PC-9 (cell line): ENCODE results near the gene PIGM. TPM values are rescaled to one million over a fixed set of nuclear protein-coding genes. Genes with fewer than 3 reads are reported as not detected.

Experiments used
- BruUV-seq: library from RNA; stranded (reverse); fragments of 400-500 nt; replicated peaks from 2 replicates; lab custom pipeline; 2021; lab: Mats Ljungman, UMichigan
- CTCF ChIA-PET: fragments of 300-600 bp; sonication (Branson Sonifier 250); formaldehyde crosslinking; loops from one replicate; lab custom pipeline; 2022; ENCODE audit warnings: antibody characterized with exemption; lab: Charles Lee
- POLR2A ChIA-PET: fragments of 300-600 bp; sonication (Branson Sonifier 250); formaldehyde crosslinking; loops from one replicate; lab custom pipeline; 2022; ENCODE audit warnings: antibody characterized with exemption; ENCODE audit not compliant: unreplicated experiment; lab: Charles Lee
- DNase-seq, 2 experiments: peaks; one replicate each; pipeline versions ENCODE4 v3.0.0 to v3.0.0-alpha.2; 2015 to 2022; ENCODE audit warnings: mixed read lengths in 1 of 2
- H2AFZ ChIP-seq: fragments of 200-600 bp; sonication (generic); 2 replicates; pipeline ENCODE4 v1.8.1; 2017; ENCODE audit warnings: antibody characterized with exemption
- H3F3A ChIP-seq: fragments of 200-600 bp; sonication (generic); 2 replicates; pipeline ENCODE4 v1.8.1; 2017; ENCODE audit warnings: antibody characterized with exemption, mild to moderate bottlenecking, low read depth; ENCODE audit not compliant: insufficient read depth
- H3K27ac ChIP-seq: fragments of 200-600 bp; sonication (generic); 2 replicates; pipeline ENCODE4 v1.6.1; 2016; ENCODE audit warnings: mixed run types
- H3K27me3 ChIP-seq: fragments of 200-600 bp; sonication (generic); 2 replicates; pipeline ENCODE4 v1.6.1; 2016; ENCODE audit warnings: low read depth, mixed run types; ENCODE audit not compliant: insufficient read depth
- H3K36me3 ChIP-seq: fragments of 200-600 bp; sonication (generic); 2 replicates; pipeline ENCODE4 v1.6.1; 2016; ENCODE audit warnings: low read depth, mixed run types
- H3K4me1 ChIP-seq: fragments of 200-600 bp; sonication (generic); replicated peaks from 2 replicates; pipeline ENCODE4 v1.6.1; 2016; ENCODE audit warnings: mixed run types; ENCODE audit not compliant: insufficient read depth
- H3K4me2 ChIP-seq: fragments of 200-600 bp; sonication (generic); 2 replicates; pipeline ENCODE4 v1.6.1; 2017; ENCODE audit warnings: mixed run types
- H3K4me3 ChIP-seq: fragments of 200-600 bp; sonication (generic); 2 replicates; pipeline ENCODE4 v1.6.1; 2016; ENCODE audit warnings: mixed run types
- H3K79me2 ChIP-seq: fragments of 200-600 bp; sonication (generic); 2 replicates; pipeline ENCODE4 v1.6.1; 2017; ENCODE audit warnings: low read depth, mixed run types
- H3K9me2 ChIP-seq: fragments of 200-600 bp; sonication (generic); 2 replicates; pipeline ENCODE4 v1.8.1; 2017; ENCODE audit warnings: mild to moderate bottlenecking; ENCODE audit not compliant: insufficient read depth
- H3K9me3 ChIP-seq: fragments of 200-600 bp; sonication (generic); 2 replicates; pipeline ENCODE4 v1.8.1; 2016; ENCODE audit warnings: low read depth; ENCODE audit not compliant: insufficient read depth
- H4K20me1 ChIP-seq: fragments of 200-600 bp; sonication (generic); 2 replicates; pipeline ENCODE4 v1.8.1; 2017; ENCODE audit not compliant: insufficient read depth
- EZH2 ChIP-seq: fragments of 200-600 bp; sonication (generic); IDR thresholded peaks from 2 replicates; pipeline ENCODE4 v1.8.0; 2017; ENCODE audit warnings: antibody characterized with exemption, low read depth
- intact Hi-C: fragments of 100-400 bp; cut with micrococcal nuclease; formaldehyde crosslinking; loops from one replicate; pipeline ENCODE4 v1.10.0; 2022; ENCODE audit not compliant: unreplicated experiment
- total RNA-seq: library from RNA; stranded (reverse); gene quantifications from 2 replicates; pipeline ENCODE4 v1.2.3, GENCODE V29; 2021
- TF ChIP-seq, protein P1 (sequence below): fragments of 200-600 bp; sonication (generic); conservative IDR thresholded peaks from 2 replicates; pipeline ENCODE4 v1.6.1; 2017; ENCODE audit warnings: mixed run types, antibody characterized with exemption, mild to moderate bottlenecking, moderate library complexity

PIGM gene
- total RNA-seq, 1 experiment from 2014 or later, result 4.0 TPM

GRCh38 chr1:160017592-160017991 lies 14.2 kb downstream of the PIGM start:
- Histone ChIP-seq H2AFZ (no peak overlapping the region), H3K27ac (no peak overlapping the region), H3K4me1 (no peaks in the 10 kb centered on the region), H4K20me1 (no peaks in the 10 kb centered on the region), H3K4me2 (no peak overlapping the region), H3K79me2 (no peaks in the 10 kb centered on the region), H3K36me3 (no peaks in the 10 kb centered on the region), H3K27me3 (no peaks in the 10 kb centered on the region), H3K9me2 (no peaks in the 10 kb centered on the region), H3K9me3 (no peaks in the 10 kb centered on the region), H3F3A (no peaks in the 10 kb centered on the region; the same call in 1 of the 2 replicates), H3K4me3 (no peak overlapping the region)
- no peak for DNase-seq
- TF ChIP-seq, protein P1, sequence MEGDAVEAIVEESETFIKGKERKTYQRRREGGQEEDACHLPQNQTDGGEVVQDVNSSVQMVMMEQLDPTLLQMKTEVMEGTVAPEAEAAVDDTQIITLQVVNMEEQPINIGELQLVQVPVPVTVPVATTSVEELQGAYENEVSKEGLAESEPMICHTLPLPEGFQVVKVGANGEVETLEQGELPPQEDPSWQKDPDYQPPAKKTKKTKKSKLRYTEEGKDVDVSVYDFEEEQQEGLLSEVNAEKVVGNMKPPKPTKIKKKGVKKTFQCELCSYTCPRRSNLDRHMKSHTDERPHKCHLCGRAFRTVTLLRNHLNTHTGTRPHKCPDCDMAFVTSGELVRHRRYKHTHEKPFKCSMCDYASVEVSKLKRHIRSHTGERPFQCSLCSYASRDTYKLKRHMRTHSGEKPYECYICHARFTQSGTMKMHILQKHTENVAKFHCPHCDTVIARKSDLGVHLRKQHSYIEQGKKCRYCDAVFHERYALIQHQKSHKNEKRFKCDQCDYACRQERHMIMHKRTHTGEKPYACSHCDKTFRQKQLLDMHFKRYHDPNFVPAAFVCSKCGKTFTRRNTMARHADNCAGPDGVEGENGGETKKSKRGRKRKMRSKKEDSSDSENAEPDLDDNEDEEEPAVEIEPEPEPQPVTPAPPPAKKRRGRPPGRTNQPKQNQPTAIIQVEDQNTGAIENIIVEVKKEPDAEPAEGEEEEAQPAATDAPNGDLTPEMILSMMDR, result no peak
- TF ChIP-seq EZH2, result no peak
- ChIA-PET POLR2A (no interaction called here), CTCF (no interaction called here)
- intact Hi-C loops, result no loop called here
- no TSS peak for BruUV-seq

GRCh38 chr1:160011781-160012180 lies 20.0 kb downstream of the PIGM start:
- Histone ChIP-seq H2AFZ (no peak overlapping the region), H3K4me2 (no peak overlapping the region), H3K9me2 (no peaks in the 10 kb centered on the region), H3F3A (no peaks in the 10 kb centered on the region; the same call in none of the 2 replicates), H3K4me1 (no peaks in the 10 kb centered on the region), H3K4me3 (no peak overlapping the region), H3K27me3 (no peaks in the 10 kb centered on the region), H3K9me3 (no peaks in the 10 kb centered on the region), H3K79me2 (no peaks in the 10 kb centered on the region), H3K27ac (no peak overlapping the region), H4K20me1 (no peaks in the 10 kb centered on the region), H3K36me3 (no peaks in the 10 kb centered on the region)
- no peak for DNase-seq
- POLR2A ChIA-PET, result no interaction called here
- BruUV-seq, result no TSS peak
- TF ChIP-seq EZH2, result no peak
- TF ChIP-seq, protein P1, result no peak
- CTCF ChIA-PET, result no interaction called here
- intact Hi-C loops, result no loop called here

DNA sequence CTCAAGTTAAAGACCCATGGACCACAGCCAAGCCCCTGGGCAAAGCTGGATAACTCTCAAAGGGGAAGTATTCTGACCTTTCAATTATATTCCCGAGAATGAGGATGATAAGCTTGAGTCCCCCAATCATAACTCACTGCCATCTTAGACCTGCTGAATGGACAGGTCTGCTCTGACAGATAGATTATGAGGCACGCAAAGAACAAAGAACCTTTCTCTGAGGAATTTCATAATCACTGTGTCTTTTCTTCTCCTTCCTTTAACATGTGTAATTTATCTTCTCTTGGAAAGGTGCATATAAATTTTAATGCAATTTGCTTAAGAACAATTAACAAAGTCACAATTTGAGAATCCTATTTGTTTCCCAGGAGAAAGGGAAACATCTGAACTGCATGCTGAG lies 22.0 kb downstream of the PIGM start:
- TF ChIP-seq EZH2, result no peak
- TF ChIP-seq, protein P1, result no peak
- Histone ChIP-seq H3K9me3 (no peaks in the 10 kb centered on the region), H3K36me3 (no peaks in the 10 kb centered on the region), H2AFZ (no peak overlapping the region), H3K79me2 (no peaks in the 10 kb centered on the region), H3K27ac (no peak overlapping the region), H3K9me2 (no peaks in the 10 kb centered on the region), H3K27me3 (no peaks in the 10 kb centered on the region), H3K4me2 (no peak overlapping the region), H3K4me1 (no peaks in the 10 kb centered on the region; the same call in 1 of the 2 replicates), H3K4me3 (no peak overlapping the region), H3F3A (no peaks in the 10 kb centered on the region; the same call in none of the 2 replicates), H4K20me1 (no peaks in the 10 kb centered on the region)
- intact Hi-C loops, result loop anchor here (5.0 kb wide), 1 partner anchor 848 kb away; no protein-coding TSS in a partner anchor
- no TSS peak for BruUV-seq
- CTCF ChIA-PET, result no interaction called here
- POLR2A ChIA-PET, result no interaction called here
- DNase-seq, result no peak
